B cell (primary cell): ENCODE data around the gene RBPJL. TPM values are rescaled to one million over a fixed set of nuclear protein-coding genes. Genes with fewer than 3 reads are reported as not detected.
A peak's percentile ranks its signal among the peaks of the same experiment; 100 is the strongest.

ENCODE experiments used
- ATAC-seq: fragments of 200-7000 bp; cut with Tn5 transposase; one replicate; pipeline ENCODE4 v1.10.0; 2021; ENCODE audit warnings: low read depth, mild to moderate bottlenecking, moderate number of reproducible peaks, moderate library complexity
- CTCF ChIA-PET: fragments of 350-600 bp; sonication (Branson Sonifier 250); formaldehyde crosslinking; loops from one replicate; lab custom pipeline; 2021; ENCODE audit warnings: antibody characterized with exemption, inconsistent platforms; lab: Charles Lee
- POLR2A ChIA-PET: fragments of 350-600 bp; sonication (Branson Sonifier 250); formaldehyde crosslinking; loops from one replicate; lab custom pipeline; 2021; ENCODE audit warnings: antibody characterized with exemption; lab: Charles Lee
- DNase-seq: peaks from one replicate; pipeline ENCODE4 v3.0.0; 2013
- H2AFZ ChIP-seq: 2 replicates; pipeline ENCODE4 v1.6.1; 2012; ENCODE audit warnings: mild to moderate bottlenecking, low read depth, low read length; ENCODE audit not compliant: insufficient read depth, poor library complexity, severe bottlenecking
- H3K27ac ChIP-seq, 2 donors: 1 replicate in 1 of 2; 2 replicates in 1 of 2; pipeline ENCODE4 v1.5.1; 2012 to 2013; ENCODE audit warnings: low read length in 2 of 2, mild to moderate bottlenecking in 2 of 2, moderate library complexity in 1 of 2
- H3K27me3 ChIP-seq, 4 experiments: fragments of 200-600 bp in 1 of 4; sonication (generic) in 1 of 4; replicated peaks in 1 of 4; 1 replicate in 2 of 4; 2 replicates in 2 of 4; pipeline versions ENCODE4 v1.6.1 to v1.7.0; 2013 to 2016; ENCODE audit warnings: low read length in 3 of 4, mild to moderate bottlenecking in 2 of 4, mixed read lengths in 1 of 4, moderate library complexity in 1 of 4; ENCODE audit not compliant: insufficient read depth in 4 of 4, control insufficient read depth in 3 of 4; ENCODE audit errors: control extremely low read depth in 1 of 4
- H3K36me3 ChIP-seq, 2 experiments: replicated peaks in 1 of 2; 1 replicate in 1 of 2; 2 replicates in 1 of 2; pipeline versions ENCODE4 v1.6.1 to v1.7.1; 2013; ENCODE audit warnings: low read length in 1 of 2; ENCODE audit not compliant: insufficient read depth in 2 of 2, control insufficient read depth in 1 of 2; ENCODE audit errors: control extremely low read depth in 1 of 2, extremely low read depth in 1 of 2
- H3K4me1 ChIP-seq, 2 donors: fragments of 200-600 bp in 1 of 2; sonication (generic) in 1 of 2; 1 replicate in 1 of 2; 2 replicates in 1 of 2; pipeline versions ENCODE4 v1.5.1 to v1.6.1; 2013 to 2017; ENCODE audit warnings: low read length in 2 of 2; ENCODE audit not compliant: control insufficient read depth in 2 of 2, insufficient read depth in 2 of 2
- H3K4me2 ChIP-seq: replicated peaks from 2 replicates; pipeline ENCODE3; 2012; ENCODE audit warnings: mild to moderate bottlenecking, low read depth, low read length; ENCODE audit not compliant: poor library complexity, severe bottlenecking
- H3K4me3 ChIP-seq, 5 experiments: fragments of 200-600 bp in 1 of 5; sonication (generic) in 1 of 5; 1 replicate in 3 of 5; 2 replicates in 2 of 5; pipeline versions ENCODE4 v1.5.1 to v1.7.0; 2011 to 2016; ENCODE audit warnings: low read length in 4 of 5, mild to moderate bottlenecking in 4 of 5, low read depth in 2 of 5, control low read depth in 1 of 5, moderate library complexity in 1 of 5; ENCODE audit not compliant: insufficient read depth in 1 of 5; ENCODE audit errors: control extremely low read depth in 1 of 5, extremely low read depth in 1 of 5
- H3K79me2 ChIP-seq: fragments of 200-600 bp; sonication (generic); one replicate; pipeline ENCODE4 v1.6.0; 2016; ENCODE audit warnings: low read length; ENCODE audit not compliant: control insufficient read depth, insufficient read depth
- H3K9ac ChIP-seq: fragments of 200-600 bp; sonication (generic); 2 replicates; pipeline ENCODE4 v1.6.1; 2017; ENCODE audit warnings: mild to moderate bottlenecking, low read length, moderate library complexity
- H3K9me3 ChIP-seq, 3 donors: one replicate each; pipeline versions ENCODE4 v1.6.1 to v1.7.1; 2013; ENCODE audit warnings: low read length in 2 of 3; ENCODE audit not compliant: control insufficient read depth in 2 of 3, insufficient read depth in 1 of 3; ENCODE audit errors: control extremely low read depth in 1 of 3
- H4K20me1 ChIP-seq: 2 replicates; pipeline ENCODE4 v1.6.0; 2012; ENCODE audit warnings: mild to moderate bottlenecking, low read length; ENCODE audit not compliant: insufficient read depth, control insufficient read depth, poor library complexity, severe bottlenecking
- H3K27ac Mint-ChIP-seq: one replicate; pipeline ENCODE4 v1.8.0; 2021; ENCODE audit warnings: mixed read lengths
- H3K27me3 Mint-ChIP-seq: one replicate; pipeline ENCODE4 v1.8.0; 2021; ENCODE audit warnings: mixed read lengths
- H3K4me1 Mint-ChIP-seq: one replicate; pipeline ENCODE4 v1.8.0; 2021; ENCODE audit warnings: mixed read lengths
- H3K4me3 Mint-ChIP-seq: one replicate; pipeline ENCODE4 v1.8.0; 2021; ENCODE audit warnings: mixed read lengths
- H3K9me3 Mint-ChIP-seq: one replicate; pipeline ENCODE4 v1.8.0; 2022; ENCODE audit warnings: mixed read lengths; ENCODE audit not compliant: insufficient read depth
- EZH2 ChIP-seq: IDR thresholded peaks from 2 replicates; pipeline ENCODE4 v1.6.1; 2012; ENCODE audit warnings: borderline replicate concordance, low read depth, mild to moderate bottlenecking, moderate library complexity, low read length; ENCODE audit not compliant: insufficient read depth, poor library complexity, severe bottlenecking
- WGBS: methylation state at CpG from one replicate; pipeline ENCODE4 v1.1.5; 2013; ENCODE audit warnings: missing lambda C conversion rate; ENCODE audit not compliant: insufficient coverage; 5-methylcytosine and 5-hydroxymethylcytosine counted together
- intact Hi-C: fragments of 100-400 bp; cut with micrococcal nuclease; formaldehyde crosslinking; loops from one replicate; pipeline ENCODE4 v1.10.0; 2022
- polyA plus RNA-seq: library from polyadenylated mRNA; depleted of rRNA; stranded (reverse); fragments of >200 nt; gene quantifications from 2 replicates; pipeline ENCODE4 v1.2.3, GENCODE V29; 2012
- total RNA-seq, 2 donors: library from RNA; stranded (reverse); fragments of 120-200 nt in 1 of 2; gene quantifications; 1 replicate in 1 of 2; 2 replicates in 1 of 2; pipeline versions ENCODE4 v1.2.3 to v1.2.4, GENCODE V29; 2013 to 2022
- TF ChIP-seq, protein P1 (sequence below): fragments of 200-600 bp; IDR thresholded peaks from one replicate; pipeline ENCODE4 v1.8.0; 2022; ENCODE audit warnings: antibody characterized with exemption, mild to moderate bottlenecking

RBPJL gene
- total and polyA plus RNA-seq, 2 donors (not counting 1 experiment from before 2014, with no cell fraction given) = not detected

DNA sequence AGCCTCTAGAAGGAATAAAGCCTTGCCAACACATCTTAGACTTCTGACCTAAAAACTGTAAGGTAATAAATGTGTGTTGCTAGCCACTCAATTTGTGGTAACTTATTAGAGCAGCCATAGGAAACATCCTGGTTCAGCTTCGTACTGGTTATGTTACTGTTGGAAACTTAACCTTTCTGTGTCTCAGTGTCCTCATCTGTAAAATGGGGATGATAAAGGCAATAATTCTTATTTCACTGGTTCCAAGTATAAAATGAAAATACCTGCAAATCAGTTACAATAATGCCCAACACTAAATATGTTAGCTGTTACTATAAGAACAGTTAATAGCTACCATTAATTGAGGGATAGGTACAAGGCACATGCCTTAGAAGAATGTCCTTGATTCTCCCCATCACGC is 14.3 kb upstream of the RBPJL start:
- no peak for DNase-seq
- 60% methylated on average over 1 of the region's 2 CpGs for WGBS
- intact Hi-C loops = loop anchor here (10.0 kb wide), 1 partner anchor 608 kb away; no protein-coding TSS in a partner anchor
- H3K4me1 ChIP-seq = peaks cover 13 to 21% of the 10 kb centered on the region in 2 donors
- H3K9me3 Mint-ChIP-seq = no peaks in the 10 kb centered on the region
- no peaks in the 10 kb centered on the region for H3K36me3 ChIP-seq
- H3K4me2 ChIP-seq = no peak overlapping the region
- peaks cover 0 to 3% (median 2%) of the 10 kb centered on the region in 3 donors for H3K9me3 ChIP-seq
- TF ChIP-seq, protein P1, sequence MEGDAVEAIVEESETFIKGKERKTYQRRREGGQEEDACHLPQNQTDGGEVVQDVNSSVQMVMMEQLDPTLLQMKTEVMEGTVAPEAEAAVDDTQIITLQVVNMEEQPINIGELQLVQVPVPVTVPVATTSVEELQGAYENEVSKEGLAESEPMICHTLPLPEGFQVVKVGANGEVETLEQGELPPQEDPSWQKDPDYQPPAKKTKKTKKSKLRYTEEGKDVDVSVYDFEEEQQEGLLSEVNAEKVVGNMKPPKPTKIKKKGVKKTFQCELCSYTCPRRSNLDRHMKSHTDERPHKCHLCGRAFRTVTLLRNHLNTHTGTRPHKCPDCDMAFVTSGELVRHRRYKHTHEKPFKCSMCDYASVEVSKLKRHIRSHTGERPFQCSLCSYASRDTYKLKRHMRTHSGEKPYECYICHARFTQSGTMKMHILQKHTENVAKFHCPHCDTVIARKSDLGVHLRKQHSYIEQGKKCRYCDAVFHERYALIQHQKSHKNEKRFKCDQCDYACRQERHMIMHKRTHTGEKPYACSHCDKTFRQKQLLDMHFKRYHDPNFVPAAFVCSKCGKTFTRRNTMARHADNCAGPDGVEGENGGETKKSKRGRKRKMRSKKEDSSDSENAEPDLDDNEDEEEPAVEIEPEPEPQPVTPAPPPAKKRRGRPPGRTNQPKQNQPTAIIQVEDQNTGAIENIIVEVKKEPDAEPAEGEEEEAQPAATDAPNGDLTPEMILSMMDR = no peak
- TF ChIP-seq EZH2 = no peak
- no peaks in the 10 kb centered on the region for H4K20me1 ChIP-seq
- ATAC-seq = no peak
- H3K9ac ChIP-seq = no peak overlapping the region
- POLR2A ChIA-PET = no interaction called here
- H3K27me3 ChIP-seq = peaks cover 0 to 38% (median 19%) of the 10 kb centered on the region in 4 experiments
- H3K27ac Mint-ChIP-seq = no peak overlapping the region
- peak overlapping the region; percentile 82 for H2AFZ ChIP-seq
- peaks cover 18% of the 10 kb centered on the region for H3K4me1 Mint-ChIP-seq
- no peak overlapping the region for H3K27ac ChIP-seq
- H3K27me3 Mint-ChIP-seq = peaks cover 44% of the 10 kb centered on the region
- H3K79me2 ChIP-seq = no peaks in the 10 kb centered on the region
- H3K4me3 Mint-ChIP-seq = peak overlapping the region; percentile 87
- CTCF ChIA-PET = interaction anchor here (0.9 to 6.2 kb wide), 22 partner anchors 10 to 980 kb away, joined by 3 to 52 read pairs (median 4); no protein-coding TSS in a partner anchor
- no peak overlapping the region for H3K4me3 ChIP-seq
